EH (cell line): ENCODE data around the gene PSMD8.
A peak's percentile ranks its signal among the peaks of the same experiment; 100 is the strongest.

ENCODE experiments used
- DNase-seq: peaks from one replicate; pipeline ENCODE4 v3.0.0-alpha.2; 2015; ENCODE audit warnings: low read depth

PSMD8 gene

DNA sequence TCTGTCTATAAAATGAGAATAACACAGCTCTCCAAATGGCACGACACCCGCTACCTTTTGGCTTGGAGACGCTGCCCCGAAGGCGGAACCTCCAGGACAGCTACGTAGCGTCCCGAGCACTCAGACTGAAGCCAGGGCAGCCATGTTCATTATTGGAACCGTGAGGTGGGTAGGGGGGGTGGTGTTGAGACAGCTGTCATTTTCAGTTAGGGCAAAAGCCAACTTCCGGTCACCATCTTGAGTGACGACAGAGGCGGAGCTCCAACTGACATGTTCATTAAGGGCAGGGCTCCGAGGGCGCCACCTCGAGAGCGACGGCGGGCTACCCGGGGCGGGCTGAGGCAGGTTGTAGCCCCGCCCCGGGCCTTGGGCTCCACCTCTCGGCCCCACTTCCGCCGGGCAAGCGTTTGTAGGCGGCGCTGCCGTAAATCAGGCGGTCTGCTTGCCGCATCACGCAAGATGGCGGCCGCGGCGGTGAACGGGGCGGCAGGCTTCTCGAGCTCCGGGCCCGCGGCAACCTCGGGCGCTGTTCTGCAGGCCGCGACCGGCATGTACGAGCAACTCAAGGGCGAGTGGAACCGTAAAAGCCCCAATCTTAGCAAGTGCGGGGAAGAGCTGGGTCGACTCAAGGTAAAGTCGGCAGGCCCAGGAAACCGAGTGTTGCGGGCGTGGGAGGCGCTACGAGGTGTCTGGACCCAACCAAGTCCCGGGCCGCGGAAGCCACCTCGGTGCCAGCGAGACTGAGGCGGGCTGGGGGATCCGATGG lies at the start of gene PSMD8:
Gene PSMD8, plus strand, starts transcription at position 240 of the 766 bp plus-strand sequence. Its CDS starts 31 bp downstream, at position 271.
- DNase-seq, result peak; percentile 99

GRCh38 chr19:38326591-38326990 lies 47.8 kb upstream of the PSMD8 start:
- DNase-seq, result no peak

GRCh38 chr19:38329651-38330050 lies 44.7 kb upstream of the PSMD8 start:
- no peak for DNase-seq

GRCh38 chr19:38331728-38332127 lies 42.6 kb upstream of the PSMD8 start:
- no peak for DNase-seq

- peak; percentile 50 for DNase-seq
These were observed 41.1 kb upstream of the PSMD8 start for GRCh38 chr19:38333245-38333644.

DNA sequence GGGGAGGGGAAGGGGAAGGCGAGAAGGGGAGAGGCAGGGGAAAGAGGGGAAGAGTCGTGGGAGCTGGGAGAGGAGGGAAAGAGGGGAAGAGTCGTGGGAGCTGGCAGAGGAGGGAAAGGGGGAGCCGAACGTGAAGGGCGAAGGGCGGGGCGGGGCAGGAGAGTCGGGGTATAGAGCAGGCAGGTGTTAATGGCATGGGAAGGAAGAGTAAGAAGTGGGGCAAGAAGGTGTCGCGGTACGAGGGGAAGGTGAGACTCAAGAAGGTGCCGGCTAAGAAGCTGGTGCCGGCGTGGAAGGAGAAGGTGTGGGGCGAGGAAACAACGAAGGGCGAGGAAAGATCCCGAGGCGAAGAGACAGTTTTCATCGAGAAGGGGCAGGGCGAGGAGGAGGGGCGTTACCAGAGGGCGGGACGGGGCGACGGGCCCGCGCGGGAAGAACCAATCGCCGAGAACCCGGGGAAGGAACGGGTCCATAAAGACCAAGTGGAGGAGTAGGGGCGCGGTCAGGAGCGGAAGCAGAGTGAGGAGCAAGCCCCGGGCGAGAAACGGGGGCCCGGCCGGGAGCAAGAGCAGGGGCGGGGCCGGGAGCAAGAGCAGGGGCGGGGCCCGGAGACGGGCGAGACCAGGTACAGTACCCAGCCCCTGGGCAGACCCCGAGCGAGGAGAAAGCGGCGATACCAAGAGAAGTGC lies 38.3 kb upstream of the PSMD8 start:
- DNase-seq, result peak; percentile 98

DNA sequence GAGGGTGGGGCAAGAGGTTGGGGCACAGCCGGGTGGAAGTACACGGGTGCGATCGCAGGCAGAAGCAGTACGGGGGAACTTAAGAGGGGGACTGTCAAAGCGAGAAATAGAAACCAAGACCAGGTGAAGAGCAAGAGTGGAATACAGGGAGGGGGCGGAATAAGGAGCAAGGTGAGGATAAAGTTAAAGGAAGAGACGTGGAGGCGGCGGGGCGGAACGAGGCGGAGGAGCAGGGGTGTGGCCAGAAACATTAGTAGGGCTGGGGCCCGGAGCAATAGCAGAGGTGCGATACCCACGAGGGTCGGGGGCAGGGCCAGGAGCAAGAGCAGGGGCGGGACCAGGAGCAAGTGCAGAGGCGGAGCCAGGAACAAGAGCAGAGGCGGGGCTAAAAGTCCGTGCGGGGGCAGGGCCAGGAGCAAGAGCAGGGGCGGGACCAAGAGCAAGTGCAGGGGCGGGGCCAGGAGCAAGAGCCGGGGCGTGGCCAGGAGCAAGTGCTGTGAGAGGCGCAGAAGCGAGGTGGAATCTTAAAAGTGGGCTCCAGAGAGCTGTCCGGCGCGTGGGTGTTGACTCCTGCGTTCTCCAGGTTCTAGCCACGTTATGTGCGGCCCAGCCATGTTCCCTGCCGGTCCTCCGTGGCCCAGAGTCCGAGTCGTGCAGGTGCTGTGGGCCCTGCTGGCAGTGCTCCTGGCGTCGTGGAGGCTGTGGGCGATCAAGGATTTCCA lies 37.6 kb upstream of the PSMD8 start:
- peak; percentile 94 for DNase-seq

DNA sequence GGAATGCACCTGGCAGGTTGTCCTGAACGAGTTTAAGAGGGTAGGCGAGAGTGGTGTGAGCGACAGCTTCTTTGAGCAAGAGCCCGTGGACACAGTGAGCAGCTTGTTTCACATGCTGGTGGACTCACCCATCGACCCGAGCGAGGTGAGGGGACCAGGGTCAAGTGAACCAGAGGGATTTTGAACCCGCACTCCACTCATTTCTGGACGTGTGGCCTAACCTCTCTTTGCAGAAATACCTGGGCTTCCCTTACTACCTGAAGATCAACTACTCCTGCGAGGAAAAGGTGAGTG lies 37.1 kb upstream of the PSMD8 start:
- DNase-seq, result no peak

DNA sequence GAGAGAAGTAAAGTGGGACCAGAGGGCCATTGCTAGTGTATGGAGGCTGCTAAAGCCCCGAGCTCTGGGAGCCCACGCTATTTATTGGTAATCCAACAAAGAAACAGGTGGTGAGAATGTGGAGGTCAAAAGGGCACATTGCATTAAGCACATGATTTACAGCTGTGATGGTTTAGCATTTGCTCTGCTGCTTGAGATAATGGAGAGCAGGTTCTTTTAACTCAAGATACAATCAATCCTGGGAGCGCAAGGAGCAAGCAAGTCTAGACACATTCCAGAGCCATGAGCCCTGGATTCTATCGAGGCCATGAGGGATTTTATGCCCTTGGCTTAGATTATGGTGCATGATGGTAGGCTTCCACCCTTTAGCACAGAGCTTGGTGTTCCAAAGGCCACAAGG lies 35.4 kb upstream of the PSMD8 start:
- peak; percentile 38 for DNase-seq

- DNase-seq, result no peak
These were observed 33.4 kb upstream of the PSMD8 start for GRCh38 chr19:38340927-38341326.

GRCh38 chr19:38346837-38347236 lies 27.5 kb upstream of the PSMD8 start:
- no peak for DNase-seq

DNA sequence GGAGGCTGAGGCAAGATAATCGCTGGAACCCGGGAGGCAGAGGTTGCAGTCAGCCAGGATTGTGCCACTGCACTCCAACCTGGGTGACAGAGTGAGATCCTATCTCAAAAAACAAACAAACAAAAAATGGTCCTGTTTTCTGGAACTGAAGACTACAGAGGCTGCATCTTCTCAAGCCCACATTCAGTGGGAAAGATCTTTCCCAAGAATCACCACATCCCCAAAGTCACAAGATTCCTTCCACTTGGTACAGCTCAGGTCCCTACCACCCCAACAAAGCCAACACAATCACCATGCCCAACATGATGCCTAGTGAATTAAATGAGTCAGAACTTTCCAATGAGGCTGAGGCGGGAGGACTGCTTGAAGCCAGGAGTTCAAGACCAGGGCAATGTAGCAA lies 23.5 kb upstream of the PSMD8 start:
- no peak for DNase-seq

DNA sequence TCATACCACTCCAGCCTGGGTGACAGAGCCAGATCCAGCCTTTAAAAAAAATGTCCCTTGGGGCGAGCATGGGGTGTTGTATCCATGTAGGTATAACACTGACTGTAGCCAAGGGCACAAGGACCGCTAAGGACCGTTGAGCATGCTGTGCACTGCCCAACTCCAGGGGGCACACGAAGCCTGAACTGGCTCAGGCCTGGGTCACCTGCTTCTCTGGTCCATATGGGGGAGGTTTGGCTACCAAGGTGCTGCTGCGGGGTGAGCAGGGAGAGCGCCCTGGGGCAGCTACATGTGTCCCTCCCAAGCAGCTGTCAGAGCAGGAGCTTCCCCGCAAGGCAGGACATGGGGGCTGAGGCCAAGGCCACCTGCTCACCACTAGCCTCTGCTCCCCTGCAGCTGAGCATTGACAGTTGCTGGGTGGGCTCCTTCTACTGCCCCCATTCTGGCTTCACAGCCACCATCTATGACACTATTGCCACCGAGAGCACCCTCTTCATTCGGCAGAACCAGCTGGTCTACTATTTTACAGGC lies 22.4 kb upstream of the PSMD8 start:
- no peak for DNase-seq

DNA sequence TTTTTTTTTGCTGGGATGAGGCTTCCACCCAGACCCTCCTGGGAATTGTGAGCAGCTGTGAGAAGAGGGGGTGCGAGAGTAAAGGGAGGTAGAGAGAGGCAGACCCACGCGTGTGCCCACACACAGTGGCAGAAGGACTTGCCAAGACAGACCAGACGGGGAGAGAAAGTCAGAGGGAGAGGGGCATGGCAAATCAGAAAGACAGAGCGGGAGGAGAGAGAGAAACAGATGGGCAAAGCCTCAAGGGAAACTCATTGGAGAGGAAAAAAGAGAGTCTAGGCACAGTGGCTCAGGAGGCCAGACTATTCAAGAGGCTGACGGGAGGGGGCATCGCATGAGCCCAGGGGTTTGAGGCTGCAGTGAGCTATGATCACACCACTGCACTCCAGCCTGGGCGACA lies 21.8 kb upstream of the PSMD8 start:
- DNase-seq, result no peak

DNA sequence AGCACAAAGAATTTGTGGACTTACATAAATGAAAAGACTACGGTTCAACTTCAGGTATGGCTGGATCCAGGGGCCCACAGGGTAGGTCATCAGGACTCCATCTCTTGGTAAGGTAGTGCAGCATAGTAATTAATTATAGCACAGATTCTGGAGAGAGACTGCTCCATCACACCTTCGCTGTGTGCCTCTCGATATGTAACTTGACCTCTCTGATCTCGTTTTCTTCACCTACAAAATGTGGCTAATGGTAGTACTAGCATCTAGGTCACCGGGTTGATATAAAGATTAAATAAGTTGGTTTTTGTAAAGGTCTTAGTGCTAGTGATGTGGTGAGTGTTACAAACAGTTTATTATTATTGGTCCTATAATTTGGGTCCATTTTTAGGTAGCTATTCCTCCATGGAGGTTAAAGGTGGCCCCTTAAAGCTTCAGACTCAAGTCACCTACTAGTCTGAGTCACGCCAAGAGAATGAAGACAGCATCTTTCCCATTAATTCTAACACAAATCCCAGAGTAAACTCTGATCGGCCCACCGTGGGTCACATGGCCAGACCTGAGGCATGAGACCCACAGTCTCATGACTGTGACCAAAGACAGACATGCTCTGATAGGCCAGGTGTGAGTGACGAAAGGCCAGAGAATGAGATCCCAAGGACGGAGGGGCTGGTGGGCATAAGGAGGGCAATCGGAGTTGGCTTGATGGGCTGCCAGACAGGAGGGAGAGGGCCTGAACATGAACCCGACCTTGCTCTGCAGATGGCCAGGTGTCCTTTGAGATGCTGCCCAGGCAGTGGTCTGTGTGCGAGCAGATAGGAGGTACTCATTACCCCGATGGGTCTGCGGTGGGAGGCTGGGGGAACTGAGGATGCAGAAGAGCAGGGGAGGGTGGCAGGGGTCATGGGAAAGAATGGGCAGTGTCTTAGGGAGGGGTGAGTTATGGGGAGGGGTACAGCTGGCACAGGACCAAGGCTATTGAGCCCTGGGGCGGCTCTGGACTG lies 18.3 kb upstream of the PSMD8 start:
- DNase-seq, result no peak

DNA sequence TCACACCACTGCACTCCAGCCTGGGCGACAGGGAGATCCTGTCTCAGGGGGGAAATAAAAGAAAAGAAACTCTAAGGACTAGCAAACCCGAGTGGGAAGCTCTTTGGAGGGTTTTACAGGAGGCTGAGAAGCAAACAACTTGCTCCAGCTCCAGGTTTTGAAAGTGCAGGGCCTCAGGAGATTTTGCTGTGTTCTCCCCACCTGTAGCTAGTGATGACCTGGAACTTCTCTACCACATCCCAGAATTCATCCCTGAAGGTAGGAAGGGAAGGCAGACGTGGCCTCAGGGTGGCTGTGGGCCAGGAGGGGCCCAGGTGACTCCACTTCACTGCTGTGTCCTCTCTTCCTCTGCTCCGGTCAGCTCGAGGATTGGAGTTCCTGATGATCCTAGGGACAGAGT lies 16.3 kb upstream of the PSMD8 start:
- no peak for DNase-seq

GRCh38 chr19:38359242-38360021 lies 14.9 kb upstream of the PSMD8 start:
- DNase-seq, result no peak

GRCh38 chr19:38360351-38360750 lies 14.0 kb upstream of the PSMD8 start:
- DNase-seq, result no peak

DNA sequence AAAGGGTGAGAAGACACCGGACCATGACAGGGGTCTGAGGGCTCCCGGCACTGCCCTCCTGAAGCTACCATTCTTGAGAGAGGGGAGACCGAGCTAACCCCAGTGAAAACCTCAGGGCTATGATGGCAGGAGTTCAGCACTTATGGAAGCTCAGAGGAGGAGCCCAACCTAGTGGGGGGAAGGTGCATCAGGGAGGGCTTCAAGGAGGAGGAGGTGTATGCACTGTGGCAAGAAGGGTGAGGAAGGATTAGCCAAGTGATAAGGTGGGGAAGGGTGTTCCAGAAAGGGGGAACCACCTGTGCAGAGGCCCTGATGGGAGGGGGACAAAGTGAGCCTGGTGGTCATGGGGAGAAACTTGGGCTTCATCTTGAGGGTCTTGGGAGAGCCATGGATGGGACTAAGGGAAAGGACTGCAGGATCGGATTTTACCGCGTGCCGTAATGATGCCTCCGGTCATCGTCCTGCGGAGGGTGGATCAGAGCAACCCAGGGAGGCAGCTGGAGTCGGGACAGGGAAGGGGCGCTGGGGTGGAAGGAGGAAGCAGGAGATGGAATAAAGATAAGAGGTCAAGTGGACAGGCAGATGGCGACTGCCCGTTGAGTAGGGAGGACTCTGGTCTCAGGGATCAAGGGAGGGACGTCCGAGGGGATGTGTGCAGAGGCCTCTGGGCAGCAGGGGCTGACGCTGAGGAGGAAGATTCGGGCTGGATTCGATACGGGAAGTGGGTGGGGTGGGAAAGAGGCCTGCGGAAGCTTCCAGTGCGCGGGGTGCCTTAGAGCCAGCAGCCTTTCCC lies 13.3 kb upstream of the PSMD8 start:
- no peak for DNase-seq

GRCh38 chr19:38361633-38362075 lies 12.7 kb upstream of the PSMD8 start:
- peak; percentile 77 for DNase-seq
